Activated CD8-positive, alpha-beta T cell treated with anti-CD3 and anti-CD28 coated beads for 36 hours (primary cell): ENCODE data around the gene FKBP8. TPM values are rescaled to one million over a fixed set of nuclear protein-coding genes. Genes with fewer than 3 reads are reported as not detected.
"Not testable (repeated sequence)": the region's sequence is repeated elsewhere in the genome, so short reads cannot be mapped to it uniquely, and the experiment has no call there.

ENCODE experiments used
- ATAC-seq: fragments of 200-7000 bp; cut with Tn5 transposase; one replicate; pipeline ENCODE4 v1.10.0; 2021; ENCODE audit warnings: mild to moderate bottlenecking, moderate library complexity
- CTCF ChIA-PET: fragments of 350-600 bp; sonication (Branson Sonifier 250); formaldehyde crosslinking; loops from one replicate; lab custom pipeline; 2021; ENCODE audit warnings: antibody characterized with exemption; lab: Charles Lee
- POLR2A ChIA-PET: fragments of 350-600 bp; sonication (Branson Sonifier 250); formaldehyde crosslinking; loops from one replicate; lab custom pipeline; 2021; ENCODE audit warnings: antibody characterized with exemption; lab: Charles Lee
- DNase-seq: peaks from one replicate; pipeline ENCODE4 v3.0.0-alpha.2; 2020
- H3K27ac Mint-ChIP-seq: one replicate; pipeline ENCODE4 v1.8.0; 2021; ENCODE audit warnings: mild to moderate bottlenecking, mixed read lengths
- H3K27me3 Mint-ChIP-seq: one replicate; pipeline ENCODE4 v1.8.0; 2021; ENCODE audit warnings: mixed read lengths
- H3K36me3 Mint-ChIP-seq: one replicate; pipeline ENCODE4 v1.8.0; 2021; ENCODE audit warnings: low read depth, mixed read lengths
- H3K4me1 Mint-ChIP-seq: one replicate; pipeline ENCODE4 v1.8.0; 2021; ENCODE audit warnings: low read depth, mixed read lengths
- H3K4me3 Mint-ChIP-seq: one replicate; pipeline ENCODE4 v1.8.0; 2021; ENCODE audit warnings: mild to moderate bottlenecking, moderate library complexity, mixed read lengths
- H3K9me3 Mint-ChIP-seq: one replicate; pipeline ENCODE4 v1.8.0; 2021; ENCODE audit warnings: mixed read lengths
- intact Hi-C: fragments of 100-400 bp; cut with micrococcal nuclease; formaldehyde crosslinking; loops from one replicate; pipeline ENCODE4 v1.10.0; 2022
- total RNA-seq, 2 experiments: library from RNA; stranded (reverse); gene quantifications; one replicate each; pipeline ENCODE4 v1.2.3, GENCODE V29; 2021
- TF ChIP-seq, protein P1 (sequence below): fragments of 200-600 bp; IDR thresholded peaks from one replicate; pipeline ENCODE4 v1.8.0; 2022; ENCODE audit warnings: antibody characterized with exemption, mild to moderate bottlenecking

Gene FKBP8
- 100 to 1,000 TPM; 216 to 220 TPM for total RNA-seq

DNA sequence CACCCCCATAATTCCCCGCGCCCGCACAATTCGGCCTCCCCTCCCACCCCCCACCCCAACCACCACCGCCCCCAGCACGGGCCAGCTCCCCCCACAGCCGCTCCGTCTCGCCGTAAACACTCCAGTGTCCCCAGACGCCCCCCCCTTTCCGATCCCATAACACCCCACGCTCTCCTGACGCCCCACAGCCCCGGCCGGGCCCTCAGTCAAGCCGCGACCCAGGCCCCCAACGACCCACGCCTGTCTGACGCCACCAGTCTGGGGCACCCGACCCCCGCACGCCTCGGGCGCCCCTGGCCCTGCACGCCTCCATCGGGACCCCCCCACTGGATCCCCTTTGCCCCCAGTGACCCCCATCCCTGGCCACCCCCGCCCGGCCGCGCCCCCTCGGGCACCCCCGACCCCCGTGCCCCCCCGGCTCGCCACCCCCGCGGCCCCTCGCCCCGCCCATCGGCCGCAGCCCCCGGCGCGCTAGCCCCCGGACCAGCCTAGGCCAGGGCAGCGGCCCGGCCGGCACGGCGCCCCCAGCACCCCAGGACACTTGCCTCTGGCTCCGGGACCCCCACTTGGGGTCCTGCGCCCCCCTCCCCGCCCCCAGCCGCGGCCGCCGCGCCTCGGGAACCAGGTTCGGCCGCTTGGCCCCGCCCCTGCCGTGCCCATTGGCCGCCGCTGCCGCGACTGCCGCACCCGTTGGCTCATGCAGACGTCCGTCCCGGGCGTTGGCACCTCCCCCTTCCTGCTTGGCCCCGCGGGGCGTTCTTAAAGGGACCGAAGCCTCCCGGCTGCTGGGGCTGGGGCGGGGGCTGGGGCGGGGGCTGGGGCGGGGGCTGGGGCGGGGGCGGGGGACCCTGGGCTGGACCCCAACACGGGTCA, at the start of gene FKBP8:
FKBP8 (minus strand) TSS at position 633 of the 873 bp plus-strand sequence. CDS start 1,603 bp downstream, outside the sequence.
- ChIA-PET POLR2A (interaction anchor here (0.7 to 3.1 kb wide), 14 partner anchors 11 to 261 kb away, joined by 3 to 25 read pairs (median 4); partner anchors contain the start of genes KXD1, REX1BD and UBA52), CTCF (interaction anchor here (1.1 to 2.3 kb wide), 7 partner anchors 13 to 155 kb away, joined by 3 to 13 read pairs (median 4); partner anchors contain the start of gene KXD1)
- Mint-ChIP-seq H3K9me3 (no peaks in the 10 kb centered on the region), H3K27ac (peak within 1 kb of the TSS; percentile 98), H3K4me3 (peak within 1 kb of the TSS; percentile 90), H3K4me1 (peaks cover 22% of the 10 kb centered on the region), H3K36me3 (peaks cover 20% of the 10 kb centered on the region), H3K27me3 (no peaks in the 10 kb centered on the region)
- TF ChIP-seq, protein P1, sequence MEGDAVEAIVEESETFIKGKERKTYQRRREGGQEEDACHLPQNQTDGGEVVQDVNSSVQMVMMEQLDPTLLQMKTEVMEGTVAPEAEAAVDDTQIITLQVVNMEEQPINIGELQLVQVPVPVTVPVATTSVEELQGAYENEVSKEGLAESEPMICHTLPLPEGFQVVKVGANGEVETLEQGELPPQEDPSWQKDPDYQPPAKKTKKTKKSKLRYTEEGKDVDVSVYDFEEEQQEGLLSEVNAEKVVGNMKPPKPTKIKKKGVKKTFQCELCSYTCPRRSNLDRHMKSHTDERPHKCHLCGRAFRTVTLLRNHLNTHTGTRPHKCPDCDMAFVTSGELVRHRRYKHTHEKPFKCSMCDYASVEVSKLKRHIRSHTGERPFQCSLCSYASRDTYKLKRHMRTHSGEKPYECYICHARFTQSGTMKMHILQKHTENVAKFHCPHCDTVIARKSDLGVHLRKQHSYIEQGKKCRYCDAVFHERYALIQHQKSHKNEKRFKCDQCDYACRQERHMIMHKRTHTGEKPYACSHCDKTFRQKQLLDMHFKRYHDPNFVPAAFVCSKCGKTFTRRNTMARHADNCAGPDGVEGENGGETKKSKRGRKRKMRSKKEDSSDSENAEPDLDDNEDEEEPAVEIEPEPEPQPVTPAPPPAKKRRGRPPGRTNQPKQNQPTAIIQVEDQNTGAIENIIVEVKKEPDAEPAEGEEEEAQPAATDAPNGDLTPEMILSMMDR = no peak
- ATAC-seq = peak; percentile 96
- intact Hi-C loops = no loop called here
- peak; percentile 97 for DNase-seq

DNA sequence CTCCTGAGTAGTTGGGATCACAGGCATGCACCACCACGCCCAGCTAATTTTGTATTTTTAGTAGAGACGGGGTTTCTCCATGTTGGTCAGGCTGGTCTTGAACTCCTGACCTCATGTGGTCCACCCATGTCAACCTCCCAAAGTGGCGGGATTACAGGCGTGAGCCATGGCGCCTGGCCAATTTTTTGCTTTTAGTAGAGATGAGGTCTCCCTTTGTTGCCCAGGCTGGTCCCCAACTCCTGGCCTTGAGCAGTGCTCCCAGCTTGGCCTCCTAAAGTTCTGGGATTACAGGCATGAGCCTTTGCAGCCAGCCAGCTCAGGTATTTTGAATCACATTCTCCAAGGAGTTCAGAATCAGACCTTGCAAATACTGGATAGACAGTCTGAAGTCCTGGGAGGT, 49.4 kb upstream of the FKBP8 start:
- CTCF ChIA-PET = interaction anchor here (1.4 to 3.7 kb wide), 6 partner anchors 11 to 254 kb away, joined by 4 to 28 read pairs (median 8); partner anchors contain the start of genes ELL and UBA52
- H3K27ac Mint-ChIP-seq, H3K9me3 Mint-ChIP-seq, ATAC-seq, H3K27me3 Mint-ChIP-seq, H3K4me3 Mint-ChIP-seq, DNase-seq: not testable (repeated sequence)
- intact Hi-C loops = loop anchor here (10.0 kb wide), 1 partner anchor 252 kb away; no protein-coding TSS in a partner anchor
- Mint-ChIP-seq H3K36me3 (peaks cover 14% of the 10 kb centered on the region), H3K4me1 (peaks cover 35% of the 10 kb centered on the region)
- POLR2A ChIA-PET = interaction anchor here (1.1 to 2.6 kb wide), 4 partner anchors 16 to 165 kb away, joined by 4 to 11 read pairs (median 8); partner anchors contain the start of genes TMEM59L and UBA52

DNA sequence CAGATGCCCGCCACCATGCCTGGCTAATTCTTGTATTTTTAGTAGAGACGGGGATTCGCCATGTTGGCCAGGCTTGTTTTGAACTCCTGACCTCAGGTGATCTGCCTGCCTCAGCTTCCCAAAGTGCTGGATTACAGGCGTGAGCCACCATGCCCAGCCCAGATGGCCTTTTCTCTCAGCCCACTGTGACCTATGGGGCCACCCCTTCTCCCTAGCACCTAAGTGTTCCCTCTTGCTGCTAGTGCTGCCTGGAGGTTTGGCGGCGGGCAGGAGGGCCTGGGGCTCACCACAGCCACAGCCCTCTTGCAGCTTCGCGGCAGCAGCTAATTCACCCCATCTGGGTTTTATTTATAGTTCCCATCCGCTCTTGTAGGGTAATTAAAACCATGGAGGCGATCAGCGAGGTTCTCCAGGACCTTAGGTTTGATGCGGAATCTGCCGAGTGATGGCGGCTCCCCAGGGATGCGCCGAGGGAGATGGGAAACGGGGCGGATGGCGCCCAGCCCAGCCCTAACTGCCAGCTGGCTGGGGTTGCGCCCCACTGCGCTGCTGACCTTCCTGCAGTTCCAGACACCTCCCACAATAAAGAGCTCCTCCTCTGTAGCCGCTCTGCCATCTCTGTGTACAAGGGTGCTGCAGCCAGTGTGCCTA, 48.5 kb upstream of the FKBP8 start:
- DNase-seq (no peak), ATAC-seq (no peak)
- H3K36me3 Mint-ChIP-seq = peaks cover 14% of the 10 kb centered on the region
- H3K4me1 Mint-ChIP-seq = peaks cover 37% of the 10 kb centered on the region
- H3K4me3 Mint-ChIP-seq = peak overlapping the region; percentile 8
- intact Hi-C loops = loop anchor here (10.0 kb wide), 1 partner anchor 253 kb away; no protein-coding TSS in a partner anchor
- POLR2A ChIA-PET = interaction anchor here (1.5 kb wide), 1 partner anchor 164 kb away, joined by 4 read pairs; no protein-coding TSS in a partner anchor
- CTCF ChIA-PET = interaction anchor here (0.8 to 4.9 kb wide), 4 partner anchors 20 to 395 kb away, joined by 3 to 37 read pairs (median 5); partner anchors contain the start of gene UBA52
- H3K27ac Mint-ChIP-seq = no peak overlapping the region
- no peaks in the 10 kb centered on the region for H3K9me3 Mint-ChIP-seq
- H3K27me3 Mint-ChIP-seq = peaks cover 3% of the 10 kb centered on the region
- TF ChIP-seq, protein P1 = no peak

DNA sequence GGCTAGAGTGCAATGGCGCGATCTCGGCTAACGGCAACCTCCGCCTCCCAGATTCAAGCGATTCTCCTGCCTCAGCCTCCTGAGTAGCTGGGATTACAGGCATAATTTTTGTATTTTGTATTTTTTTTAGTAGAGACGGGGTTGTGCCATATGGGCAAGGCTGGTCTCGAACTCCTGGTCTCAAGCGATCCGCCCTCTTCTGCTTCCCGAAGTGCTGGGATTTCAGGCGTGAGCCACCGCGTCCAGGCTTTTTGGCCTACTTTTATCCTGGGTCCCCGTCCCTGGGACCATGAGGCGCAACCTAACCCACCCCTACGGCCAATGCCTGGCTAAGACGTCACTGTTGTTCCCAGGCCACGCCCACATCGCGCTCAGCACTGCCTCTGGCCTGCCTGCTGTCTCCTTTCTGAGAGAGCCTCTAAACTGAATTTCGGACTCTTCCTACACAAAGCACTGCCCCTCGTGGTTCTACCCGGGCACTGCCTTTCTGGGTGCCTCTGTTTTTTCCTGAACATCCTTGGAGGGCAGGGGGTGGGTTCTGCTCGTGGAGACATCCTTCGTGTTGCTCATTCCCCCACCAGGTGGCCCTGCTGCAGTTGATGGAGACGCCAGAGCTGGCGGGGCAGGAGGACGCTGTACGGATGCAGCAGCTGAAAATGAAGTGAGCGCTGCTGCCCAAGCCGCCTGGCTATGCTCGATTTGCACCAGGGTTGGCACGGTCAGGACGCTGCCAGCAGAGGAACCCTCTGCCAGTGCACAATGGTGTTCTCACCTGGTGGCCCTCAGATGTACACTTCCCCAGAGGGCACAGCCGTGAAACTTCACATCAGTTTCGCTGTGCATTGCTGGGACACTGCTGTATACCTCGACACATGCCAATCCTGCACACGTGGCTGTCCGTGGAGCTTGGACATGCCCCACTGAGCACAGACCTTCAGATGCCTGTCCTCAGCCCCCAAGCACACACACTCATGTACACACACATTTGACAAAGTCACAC, 47.2 kb upstream of the FKBP8 start:
- Mint-ChIP-seq H3K27ac (peak overlapping the region; percentile 88), H3K4me1 (peaks cover 38% of the 10 kb centered on the region), H3K27me3 (no peaks in the 10 kb centered on the region), H3K9me3 (no peaks in the 10 kb centered on the region), H3K4me3 (peak overlapping the region; percentile 82), H3K36me3 (peaks cover 14% of the 10 kb centered on the region)
- intact Hi-C loops = loop anchor here (10.0 kb wide), 1 partner anchor 254 kb away; no protein-coding TSS in a partner anchor
- POLR2A ChIA-PET = interaction anchor here (0.8 to 4.0 kb wide), 4 partner anchors 18 to 250 kb away, joined by 3 to 51 read pairs (median 3); partner anchors contain the start of gene UBA52
- TF ChIP-seq, protein P1 = peak; percentile 50
- CTCF ChIA-PET = interaction anchor here (1.4 to 4.9 kb wide), 8 partner anchors 19 to 266 kb away, joined by 3 to 37 read pairs (median 5); partner anchors contain the start of gene UBA52
- DNase-seq (peak; percentile 64), ATAC-seq (no peak)
